Measurements from ENCODE around the gene WFIKKN1.

Gene WFIKKN1

DNA sequence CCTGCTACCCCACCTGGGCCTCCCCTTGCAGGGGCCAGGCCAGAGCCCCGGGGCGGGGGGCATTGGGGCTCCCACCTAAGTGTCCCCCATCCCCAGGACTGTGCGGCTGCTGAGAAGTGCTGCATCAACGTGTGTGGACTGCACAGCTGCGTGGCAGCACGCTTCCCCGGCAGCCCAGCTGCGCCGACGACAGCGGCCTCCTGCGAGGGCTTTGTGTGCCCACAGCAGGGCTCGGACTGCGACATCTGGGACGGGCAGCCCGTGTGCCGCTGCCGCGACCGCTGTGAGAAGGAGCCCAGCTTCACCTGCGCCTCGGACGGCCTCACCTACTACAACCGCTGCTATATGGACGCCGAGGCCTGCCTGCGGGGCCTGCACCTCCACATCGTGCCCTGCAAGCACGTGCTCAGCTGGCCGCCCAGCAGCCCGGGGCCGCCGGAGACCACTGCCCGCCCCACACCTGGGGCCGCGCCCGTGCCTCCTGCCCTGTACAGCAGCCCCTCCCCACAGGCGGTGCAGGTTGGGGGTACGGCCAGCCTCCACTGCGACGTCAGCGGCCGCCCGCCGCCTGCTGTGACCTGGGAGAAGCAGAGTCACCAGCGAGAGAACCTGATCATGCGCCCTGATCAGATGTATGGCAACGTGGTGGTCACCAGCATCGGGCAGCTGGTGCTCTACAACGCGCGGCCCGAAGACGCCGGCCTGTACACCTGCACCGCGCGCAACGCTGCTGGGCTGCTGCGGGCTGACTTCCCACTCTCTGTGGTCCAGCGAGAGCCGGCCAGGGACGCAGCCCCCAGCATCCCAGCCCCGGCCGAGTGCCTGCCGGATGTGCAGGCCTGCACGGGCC lies 1.9 kb downstream of the WFIKKN1 start:
- 96% methylated on average over 38 of the region's 67 CpGs for WGBS (ENCODE audit: insufficient coverage)
- Histone ChIP-seq H3K27ac (ENCODE audit: insufficient read depth in 1 of 2, low read depth in 1 of 2, low read length in 2 of 2, poor library complexity in 1 of 2, severe bottlenecking in 2 of 2) (no peak overlapping the region), H3K9me3 (ENCODE audit: control extremely low read depth in 1 of 5, control insufficient read depth in 4 of 5, insufficient read depth in 2 of 5, low read depth in 1 of 5, low read length in 4 of 5) (no peaks in the 10 kb centered on the region), H3K27me3 (replicated peaks in 2 of 5; ENCODE audit: control insufficient read depth in 4 of 5, insufficient read depth in 5 of 5, low read length in 4 of 5) (peaks cover 0 to 7% (median 0%) of the 10 kb centered on the region in 5 experiments), H3K4me3 (ENCODE audit: control insufficient read depth in 1 of 7, extremely low read depth in 1 of 7, insufficient read depth in 4 of 7, low read depth in 2 of 7, low read length in 6 of 7) (no peak overlapping the region), H3K4me1 (ENCODE audit: control extremely low read depth in 1 of 4, control insufficient read depth in 4 of 4, insufficient read depth in 4 of 4, low read length in 3 of 4) (peaks cover 0 to 28% (median 27%) of the 10 kb centered on the region in 4 experiments), H3K36me3 (ENCODE audit: control insufficient read depth in 4 of 4, insufficient read depth in 4 of 4, low read length in 3 of 4) (peaks cover 0 to 37% (median 20%) of the 10 kb centered on the region in 4 experiments)
- CTCF ChIA-PET = interaction anchor here (1.4 kb wide), 1 partner anchor 27 kb away, joined by 3 read pairs; no protein-coding TSS in a partner anchor
- no peak for DNase-seq
- POLR2A ChIA-PET = no interaction called here

DNA sequence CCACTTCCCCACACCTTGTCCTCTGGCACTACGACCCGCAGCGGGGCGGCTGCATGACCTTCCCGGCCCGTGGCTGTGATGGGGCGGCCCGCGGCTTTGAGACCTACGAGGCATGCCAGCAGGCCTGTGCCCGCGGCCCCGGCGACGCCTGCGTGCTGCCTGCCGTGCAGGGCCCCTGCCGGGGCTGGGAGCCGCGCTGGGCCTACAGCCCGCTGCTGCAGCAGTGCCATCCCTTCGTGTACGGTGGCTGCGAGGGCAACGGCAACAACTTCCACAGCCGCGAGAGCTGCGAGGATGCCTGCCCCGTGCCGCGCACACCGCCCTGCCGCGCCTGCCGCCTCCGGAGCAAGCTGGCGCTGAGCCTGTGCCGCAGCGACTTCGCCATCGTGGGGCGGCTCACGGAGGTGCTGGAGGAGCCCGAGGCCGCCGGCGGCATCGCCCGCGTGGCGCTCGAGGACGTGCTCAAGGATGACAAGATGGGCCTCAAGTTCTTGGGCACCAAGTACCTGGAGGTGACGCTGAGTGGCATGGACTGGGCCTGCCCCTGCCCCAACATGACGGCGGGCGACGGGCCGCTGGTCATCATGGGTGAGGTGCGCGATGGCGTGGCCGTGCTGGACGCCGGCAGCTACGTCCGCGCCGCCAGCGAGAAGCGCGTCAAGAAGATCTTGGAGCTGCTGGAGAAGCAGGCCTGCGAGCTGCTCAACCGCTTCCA lies 2.7 kb downstream of the WFIKKN1 start:
- ChIA-PET POLR2A (no interaction called here), CTCF (interaction anchor here (1.4 kb wide), 1 partner anchor 26 kb away, joined by 3 read pairs; no protein-coding TSS in a partner anchor)
- H3K9me3 ChIP-seq (ENCODE audit: control extremely low read depth in 1 of 5, control insufficient read depth in 4 of 5, insufficient read depth in 2 of 5, low read depth in 1 of 5, low read length in 4 of 5) = no peaks in the 10 kb centered on the region
- H3K27me3 ChIP-seq (replicated peaks in 2 of 5; ENCODE audit: control insufficient read depth in 4 of 5, insufficient read depth in 5 of 5, low read length in 4 of 5) = peaks cover 0 to 7% (median 0%) of the 10 kb centered on the region in 5 experiments
- no peak overlapping the region for H3K27ac ChIP-seq (ENCODE audit: insufficient read depth in 1 of 2, low read depth in 1 of 2, low read length in 2 of 2, poor library complexity in 1 of 2, severe bottlenecking in 2 of 2)
- DNase-seq = no peak
- H3K4me1 ChIP-seq (ENCODE audit: control extremely low read depth in 1 of 4, control insufficient read depth in 4 of 4, insufficient read depth in 4 of 4, low read length in 3 of 4) = peaks cover 0 to 34% (median 30%) of the 10 kb centered on the region in 4 experiments
- H3K4me3 ChIP-seq (ENCODE audit: control insufficient read depth in 1 of 7, extremely low read depth in 1 of 7, insufficient read depth in 4 of 7, low read depth in 2 of 7, low read length in 6 of 7) = no peak overlapping the region
- H3K36me3 ChIP-seq (ENCODE audit: control insufficient read depth in 4 of 4, insufficient read depth in 4 of 4, low read length in 3 of 4) = peaks cover 0 to 29% (median 17%) of the 10 kb centered on the region in 4 experiments
- WGBS (ENCODE audit: insufficient coverage) = 98% methylated on average over 69 of the region's 74 CpGs

GRCh38 chr16:634051-634670 lies 3.4 kb downstream of the WFIKKN1 start:
- ChIA-PET CTCF (interaction anchor here (1.4 kb wide), 1 partner anchor 26 kb away, joined by 3 read pairs; no protein-coding TSS in a partner anchor), POLR2A (no interaction called here)
- no peak for DNase-seq

GRCh38 chr16:634996-635395 lies 4.2 kb downstream of the WFIKKN1 start:
- POLR2A ChIA-PET = no interaction called here
- Histone ChIP-seq H3K27ac (ENCODE audit: insufficient read depth in 1 of 2, low read depth in 1 of 2, low read length in 2 of 2, poor library complexity in 1 of 2, severe bottlenecking in 2 of 2) (no peak overlapping the region), H3K36me3 (ENCODE audit: control insufficient read depth in 4 of 4, insufficient read depth in 4 of 4, low read length in 3 of 4) (peaks cover 0 to 24% (median 15%) of the 10 kb centered on the region in 4 experiments), H3K9me3 (ENCODE audit: control extremely low read depth in 1 of 5, control insufficient read depth in 4 of 5, insufficient read depth in 2 of 5, low read depth in 1 of 5, low read length in 4 of 5) (no peaks in the 10 kb centered on the region), H3K27me3 (replicated peaks in 2 of 5; ENCODE audit: control insufficient read depth in 4 of 5, insufficient read depth in 5 of 5, low read length in 4 of 5) (peaks cover 0 to 7% (median 0%) of the 10 kb centered on the region in 5 experiments), H3K4me3 (ENCODE audit: control insufficient read depth in 1 of 7, extremely low read depth in 1 of 7, insufficient read depth in 4 of 7, low read depth in 2 of 7, low read length in 6 of 7) (peak overlapping the region in 5 of 7 experiments; percentile 23 to 92 (median 85)), H3K4me1 (ENCODE audit: control extremely low read depth in 1 of 4, control insufficient read depth in 4 of 4, insufficient read depth in 4 of 4, low read length in 3 of 4) (peaks cover 0 to 34% (median 30%) of the 10 kb centered on the region in 4 experiments)
- WGBS (ENCODE audit: insufficient coverage) = 98% methylated on average over 7 of the region's 7 CpGs
- DNase-seq = no peak
- CTCF ChIA-PET = no interaction called here

More at GRCh38 chr16:634051-634670, 3.4 kb downstream of the WFIKKN1 start:
- WGBS (ENCODE audit: insufficient coverage) = 97% methylated on average over 19 of the region's 22 CpGs
- no peak overlapping the region for H3K27ac ChIP-seq (ENCODE audit: insufficient read depth in 1 of 2, low read depth in 1 of 2, low read length in 2 of 2, poor library complexity in 1 of 2, severe bottlenecking in 2 of 2)
- H3K36me3 ChIP-seq (ENCODE audit: control insufficient read depth in 4 of 4, insufficient read depth in 4 of 4, low read length in 3 of 4) = peaks cover 0 to 24% (median 15%) of the 10 kb centered on the region in 4 experiments
- no peaks in the 10 kb centered on the region for H3K9me3 ChIP-seq (ENCODE audit: control extremely low read depth in 1 of 5, control insufficient read depth in 4 of 5, insufficient read depth in 2 of 5, low read depth in 1 of 5, low read length in 4 of 5)
- peaks cover 0 to 34% (median 30%) of the 10 kb centered on the region in 4 experiments for H3K4me1 ChIP-seq (ENCODE audit: control extremely low read depth in 1 of 4, control insufficient read depth in 4 of 4, insufficient read depth in 4 of 4, low read length in 3 of 4)
- H3K4me3 ChIP-seq (ENCODE audit: control insufficient read depth in 1 of 7, extremely low read depth in 1 of 7, insufficient read depth in 4 of 7, low read depth in 2 of 7, low read length in 6 of 7) = no peak overlapping the region
- peaks cover 0 to 7% (median 0%) of the 10 kb centered on the region in 5 experiments for H3K27me3 ChIP-seq (replicated peaks in 2 of 5; ENCODE audit: control insufficient read depth in 4 of 5, insufficient read depth in 5 of 5, low read length in 4 of 5)

DNA sequence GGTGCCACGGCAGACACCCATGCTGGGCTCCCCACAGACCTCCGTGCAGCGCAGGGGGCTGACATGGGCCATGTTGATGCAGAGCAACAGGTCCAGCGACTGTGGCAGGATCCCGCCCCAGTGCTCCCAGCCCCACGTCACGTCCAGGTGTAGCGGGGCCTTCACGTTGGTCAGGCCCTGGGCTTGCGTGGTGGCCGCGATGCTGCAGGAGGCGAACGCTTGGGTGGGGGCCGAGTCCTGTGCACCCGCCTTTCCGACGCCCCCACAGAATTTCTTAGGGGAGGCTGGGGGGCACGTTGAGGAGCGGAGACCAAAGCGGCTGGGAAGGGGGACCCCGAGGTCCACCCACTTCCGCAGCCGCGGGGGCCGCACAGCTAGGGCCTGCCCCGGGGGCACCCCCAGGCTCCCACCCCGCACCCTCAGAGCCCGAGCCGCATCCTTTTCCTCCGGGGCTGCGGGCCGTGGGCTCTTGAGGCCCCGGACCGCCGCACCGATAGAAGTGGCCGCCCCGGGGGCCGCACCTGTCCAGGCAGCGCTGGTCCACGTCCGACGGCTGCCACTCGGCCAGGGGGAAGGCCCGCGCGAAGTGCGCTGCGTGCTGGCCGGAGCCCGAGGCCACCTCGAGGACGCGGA lies 4.9 kb downstream of the WFIKKN1 start:
- Histone ChIP-seq H3K36me3 (ENCODE audit: control insufficient read depth in 4 of 4, insufficient read depth in 4 of 4, low read length in 3 of 4) (peaks cover 0 to 24% (median 15%) of the 10 kb centered on the region in 4 experiments), H3K4me3 (ENCODE audit: control insufficient read depth in 1 of 7, extremely low read depth in 1 of 7, insufficient read depth in 4 of 7, low read depth in 2 of 7, low read length in 6 of 7) (peak overlapping the region; percentile 81 to 96 (median 86)), H3K27ac (ENCODE audit: insufficient read depth in 1 of 2, low read depth in 1 of 2, low read length in 2 of 2, poor library complexity in 1 of 2, severe bottlenecking in 2 of 2) (peak overlapping the region in 1 of 2 experiments; percentile 91), H3K4me1 (ENCODE audit: control extremely low read depth in 1 of 4, control insufficient read depth in 4 of 4, insufficient read depth in 4 of 4, low read length in 3 of 4) (peaks cover 0 to 34% (median 32%) of the 10 kb centered on the region in 4 experiments), H3K27me3 (replicated peaks in 2 of 5; ENCODE audit: control insufficient read depth in 4 of 5, insufficient read depth in 5 of 5, low read length in 4 of 5) (peaks cover 0 to 5% (median 0%) of the 10 kb centered on the region in 5 experiments), H3K9me3 (ENCODE audit: control extremely low read depth in 1 of 5, control insufficient read depth in 4 of 5, insufficient read depth in 2 of 5, low read depth in 1 of 5, low read length in 4 of 5) (no peaks in the 10 kb centered on the region)
- POLR2A ChIA-PET = interaction anchor here (0.6 kb wide), 1 partner anchor 11 kb away, joined by 4 read pairs; no protein-coding TSS in a partner anchor
- WGBS (ENCODE audit: insufficient coverage) = 4% methylated on average over 45 of the region's 55 CpGs
- CTCF ChIA-PET = interaction anchor here (0.9 to 3.3 kb wide), 7 partner anchors 13 to 67 kb away, joined by 3 to 9 read pairs (median 4); partner anchors contain the start of genes RHOT2 and WDR90
- DNase-seq = no peak
